ENCODE results near the gene PIEZO1.
"Not testable (repeated sequence)": the region's sequence is repeated elsewhere in the genome, so short reads cannot be mapped to it uniquely, and the experiment has no call there.

PIEZO1 gene

GRCh38 chr16:88685156-88686061 lies 99.6 kb downstream of the PIEZO1 start:
- peak; percentile 4 for DNase-seq

GRCh38 chr16:88684569-88685155 lies 100.4 kb downstream of the PIEZO1 start:
- DNase-seq: no peak

- DNase-seq: no peak
Measured at GRCh38 chr16:88681709-88682451, 103.1 kb downstream of the PIEZO1 start.

GRCh38 chr16:88681084-88681680 lies 103.8 kb downstream of the PIEZO1 start:
- no peak for DNase-seq

- DNase-seq: no peak
Measured at GRCh38 chr16:88680554-88681083, 104.4 kb downstream of the PIEZO1 start.

- DNase-seq: no peak
Measured at GRCh38 chr16:88678224-88678979, 106.6 kb downstream of the PIEZO1 start.

GRCh38 chr16:88677721-88678120 lies 107.3 kb downstream of the PIEZO1 start:
- no peak for DNase-seq

- no peak for DNase-seq
Measured at GRCh38 chr16:88676502-88677242, 108.3 kb downstream of the PIEZO1 start.

GRCh38 chr16:88673716-88674379 lies 111.2 kb downstream of the PIEZO1 start:
- no peak for DNase-seq

- no peak for DNase-seq
Measured at GRCh38 chr16:88672776-88673175, 112.2 kb downstream of the PIEZO1 start.

GRCh38 chr16:88671806-88672205 lies 113.2 kb downstream of the PIEZO1 start:
- no peak for DNase-seq

- DNase-seq: no peak
Measured at GRCh38 chr16:88669980-88670379, 115.0 kb downstream of the PIEZO1 start.

- not testable (repeated sequence) for DNase-seq
Measured at GRCh38 chr16:88669493-88669892, 115.5 kb downstream of the PIEZO1 start.

GRCh38 chr16:88667461-88667860 lies 117.6 kb downstream of the PIEZO1 start:
- DNase-seq: no peak

- DNase-seq: no peak
Measured at GRCh38 chr16:88665570-88665969, 119.5 kb downstream of the PIEZO1 start.
